Measurements from ENCODE around the gene NCOA5. TPM values are rescaled to one million over a fixed set of nuclear protein-coding genes. Genes with fewer than 3 reads are reported as not detected.
A peak's percentile ranks its signal among the peaks of the same experiment; 100 is the strongest.

NCOA5 gene
- total and polyA plus RNA-seq, 9 of the 15 experiments (the other 6 are each of a cell fraction or from before 2014, with no cell fraction given) = 3.9 to 22.8 (median 13.8) TPM

DNA sequence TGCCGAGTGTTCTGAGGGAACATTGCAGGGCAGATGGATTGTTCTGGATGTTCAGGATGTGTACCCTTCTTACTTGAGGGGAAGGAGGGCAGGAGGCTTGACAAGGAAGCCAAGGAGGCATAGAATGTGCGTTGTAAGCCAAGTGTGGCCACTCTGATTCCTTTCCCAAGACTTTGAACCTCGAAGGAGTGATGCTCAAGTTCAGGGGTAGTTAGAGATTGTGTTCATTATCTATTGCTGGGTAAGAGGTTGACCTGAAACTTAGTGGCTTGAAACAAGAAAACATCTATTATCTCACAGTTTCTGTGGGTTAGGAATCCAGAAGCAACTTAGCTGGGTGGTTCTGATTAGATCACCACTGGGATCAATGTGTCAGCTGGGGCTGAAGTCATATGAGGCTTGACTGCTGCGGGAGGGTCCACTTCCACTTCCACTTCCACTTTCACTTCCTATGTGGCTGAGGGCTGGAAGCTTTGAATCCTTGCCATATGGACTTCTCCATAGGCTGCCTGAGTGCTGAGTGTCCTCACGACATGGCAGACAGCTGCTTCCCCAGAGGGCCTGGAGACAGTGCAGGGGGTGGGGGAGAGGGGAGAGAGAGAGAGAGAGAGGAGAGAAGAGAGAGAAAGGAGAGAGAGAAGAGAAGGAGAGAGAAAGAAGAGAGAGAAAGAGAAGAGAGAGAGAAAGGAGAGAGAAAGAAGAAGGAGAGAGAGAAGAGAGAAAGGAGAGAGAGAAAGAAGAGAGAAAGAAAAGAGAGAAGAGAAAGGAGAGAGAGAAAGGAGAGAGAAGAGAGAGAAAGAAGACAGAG is 21.5 kb upstream of the NCOA5 start (continued):
- TF ChIP-seq, protein P1, sequence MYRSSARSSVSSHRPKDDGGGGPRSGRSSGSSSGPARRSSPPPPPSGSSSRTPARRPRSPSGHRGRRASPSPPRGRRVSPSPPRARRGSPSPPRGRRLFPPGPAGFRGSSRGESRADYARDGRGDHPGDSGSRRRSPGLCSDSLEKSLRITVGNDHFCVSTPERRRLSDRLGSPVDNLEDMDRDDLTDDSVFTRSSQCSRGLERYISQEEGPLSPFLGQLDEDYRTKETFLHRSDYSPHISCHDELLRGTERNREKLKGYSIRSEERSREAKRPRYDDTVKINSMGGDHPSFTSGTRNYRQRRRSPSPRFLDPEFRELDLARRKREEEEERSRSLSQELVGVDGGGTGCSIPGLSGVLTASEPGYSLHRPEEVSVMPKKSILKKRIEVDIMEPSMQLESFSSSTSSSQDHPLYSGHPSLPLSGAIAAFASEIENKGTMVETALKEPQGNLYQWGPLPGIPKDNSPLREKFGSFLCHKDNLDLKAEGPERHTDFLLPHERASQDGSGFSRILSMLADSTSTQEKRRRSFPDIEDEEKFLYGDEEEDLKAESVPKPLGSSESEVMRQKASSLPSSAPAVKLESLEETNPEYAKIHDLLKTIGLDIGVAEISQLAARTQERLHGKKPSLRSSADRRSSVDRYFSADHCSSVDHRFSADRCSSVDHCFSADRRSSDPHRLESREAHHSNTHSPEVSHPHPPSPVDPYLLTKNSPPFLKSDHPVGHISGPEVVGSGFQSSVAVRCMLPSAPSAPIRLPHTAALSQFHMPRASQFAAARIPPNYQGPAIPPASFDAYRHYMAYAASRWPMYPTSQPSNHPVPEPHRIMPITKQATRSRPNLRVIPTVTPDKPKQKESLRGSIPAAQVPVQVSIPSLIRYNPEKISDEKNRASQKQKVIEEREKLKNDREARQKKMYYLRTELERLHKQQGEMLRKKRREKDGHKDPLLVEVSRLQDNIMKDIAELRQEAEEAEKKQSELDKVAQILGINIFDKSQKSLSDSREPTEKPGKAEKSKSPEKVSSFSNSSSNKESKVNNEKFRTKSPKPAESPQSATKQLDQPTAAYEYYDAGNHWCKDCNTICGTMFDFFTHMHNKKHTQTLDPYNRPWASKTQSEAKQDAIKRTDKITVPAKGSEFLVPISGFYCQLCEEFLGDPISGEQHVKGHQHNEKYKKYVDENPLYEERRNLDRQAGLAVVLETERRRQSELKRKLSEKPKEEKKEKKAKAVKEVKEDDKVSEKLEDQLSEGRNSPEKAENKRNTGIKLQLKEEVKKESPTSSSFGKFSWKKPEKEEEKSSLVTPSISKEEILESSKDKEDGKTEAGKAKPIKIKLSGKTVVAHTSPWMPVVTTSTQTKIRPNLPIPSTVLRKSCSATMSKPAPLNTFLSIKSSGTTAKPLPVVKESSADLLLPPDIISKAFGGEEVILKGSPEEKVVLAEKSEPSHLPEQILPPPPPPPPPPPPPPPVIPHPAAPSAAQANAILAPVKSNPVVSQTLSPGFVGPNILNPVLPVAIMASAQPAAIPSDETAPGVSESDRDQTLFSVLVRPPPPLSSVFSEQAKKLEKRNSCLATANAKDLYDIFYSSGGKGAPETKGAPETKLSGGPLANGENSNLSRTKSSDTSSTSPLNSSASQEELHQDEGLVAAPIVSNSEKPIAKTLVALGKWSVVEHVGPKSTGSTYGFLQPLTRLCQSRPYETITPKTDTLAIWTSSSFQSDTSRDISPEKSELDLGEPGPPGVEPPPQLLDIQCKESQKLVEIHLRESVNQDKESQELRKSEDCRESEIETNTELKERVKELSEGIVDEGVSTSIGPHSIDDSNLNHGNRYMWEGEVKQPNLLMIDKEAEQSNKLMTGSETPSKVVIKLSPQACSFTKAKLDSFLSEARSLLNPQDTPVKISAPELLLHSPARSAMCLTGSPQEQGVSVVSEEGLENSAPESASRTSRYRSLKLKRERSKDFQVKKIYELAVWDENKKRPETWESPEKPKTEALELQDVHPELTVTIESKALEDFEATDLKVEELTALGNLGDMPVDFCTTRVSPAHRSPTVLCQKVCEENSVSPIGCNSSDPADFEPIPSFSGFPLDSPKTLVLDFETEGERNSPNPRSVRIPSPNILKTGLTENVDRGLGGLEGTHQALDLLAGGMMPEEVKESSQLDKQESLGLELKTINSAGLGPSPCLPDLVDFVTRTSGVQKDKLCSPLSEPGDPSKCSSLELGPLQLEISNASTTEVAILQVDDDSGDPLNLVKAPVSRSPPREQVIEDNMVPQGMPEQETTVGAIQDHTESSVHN (IDR thresholded peaks at IDR 0.05; ENCODE audit: borderline replicate concordance in 1 of 2, low read depth in 1 of 2) = peak in 1 of 2 experiments; percentile 63; a peak in 1 of 4 replicates
- TF ChIP-seq, protein P2, sequence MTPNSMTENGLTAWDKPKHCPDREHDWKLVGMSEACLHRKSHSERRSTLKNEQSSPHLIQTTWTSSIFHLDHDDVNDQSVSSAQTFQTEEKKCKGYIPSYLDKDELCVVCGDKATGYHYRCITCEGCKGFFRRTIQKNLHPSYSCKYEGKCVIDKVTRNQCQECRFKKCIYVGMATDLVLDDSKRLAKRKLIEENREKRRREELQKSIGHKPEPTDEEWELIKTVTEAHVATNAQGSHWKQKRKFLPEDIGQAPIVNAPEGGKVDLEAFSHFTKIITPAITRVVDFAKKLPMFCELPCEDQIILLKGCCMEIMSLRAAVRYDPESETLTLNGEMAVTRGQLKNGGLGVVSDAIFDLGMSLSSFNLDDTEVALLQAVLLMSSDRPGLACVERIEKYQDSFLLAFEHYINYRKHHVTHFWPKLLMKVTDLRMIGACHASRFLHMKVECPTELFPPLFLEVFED (CRISPR knock-in tag; conservative IDR thresholded peaks at IDR 0.05) = 0 out of 2 replicates have a peak, but pooled peaks have one; percentile 54
- no peak for TF ChIP-seq CEBPG (CRISPR knock-in tag; IDR thresholded peaks at IDR 0.05)
- TF ChIP-seq CEBPG (tag; conservative IDR thresholded peaks at IDR 0.05 in 1 of 2, IDR thresholded peaks at IDR 0.05 in 1 of 2) = no peak
- TF ChIP-seq, protein P3, sequence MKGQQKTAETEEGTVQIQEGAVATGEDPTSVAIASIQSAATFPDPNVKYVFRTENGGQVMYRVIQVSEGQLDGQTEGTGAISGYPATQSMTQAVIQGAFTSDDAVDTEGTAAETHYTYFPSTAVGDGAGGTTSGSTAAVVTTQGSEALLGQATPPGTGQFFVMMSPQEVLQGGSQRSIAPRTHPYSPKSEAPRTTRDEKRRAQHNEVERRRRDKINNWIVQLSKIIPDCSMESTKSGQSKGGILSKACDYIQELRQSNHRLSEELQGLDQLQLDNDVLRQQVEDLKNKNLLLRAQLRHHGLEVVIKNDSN (CRISPR knock-in tag; IDR thresholded peaks at IDR 0.05) = peak; percentile 79
- TF ChIP-seq ZNF217 (CRISPR knock-in tag; IDR thresholded peaks at IDR 0.05) = no peak
- TF ChIP-seq, protein P4, sequence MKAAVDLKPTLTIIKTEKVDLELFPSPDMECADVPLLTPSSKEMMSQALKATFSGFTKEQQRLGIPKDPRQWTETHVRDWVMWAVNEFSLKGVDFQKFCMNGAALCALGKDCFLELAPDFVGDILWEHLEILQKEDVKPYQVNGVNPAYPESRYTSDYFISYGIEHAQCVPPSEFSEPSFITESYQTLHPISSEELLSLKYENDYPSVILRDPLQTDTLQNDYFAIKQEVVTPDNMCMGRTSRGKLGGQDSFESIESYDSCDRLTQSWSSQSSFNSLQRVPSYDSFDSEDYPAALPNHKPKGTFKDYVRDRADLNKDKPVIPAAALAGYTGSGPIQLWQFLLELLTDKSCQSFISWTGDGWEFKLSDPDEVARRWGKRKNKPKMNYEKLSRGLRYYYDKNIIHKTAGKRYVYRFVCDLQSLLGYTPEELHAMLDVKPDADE (conservative IDR thresholded peaks at IDR 0.05; ENCODE audit: control insufficient read depth, low read depth, low read length) = no peak
- no peak for TF ChIP-seq FOXA1 (IDR thresholded peaks at IDR 0.05; ENCODE audit: borderline replicate concordance)
- TF ChIP-seq, protein P5, sequence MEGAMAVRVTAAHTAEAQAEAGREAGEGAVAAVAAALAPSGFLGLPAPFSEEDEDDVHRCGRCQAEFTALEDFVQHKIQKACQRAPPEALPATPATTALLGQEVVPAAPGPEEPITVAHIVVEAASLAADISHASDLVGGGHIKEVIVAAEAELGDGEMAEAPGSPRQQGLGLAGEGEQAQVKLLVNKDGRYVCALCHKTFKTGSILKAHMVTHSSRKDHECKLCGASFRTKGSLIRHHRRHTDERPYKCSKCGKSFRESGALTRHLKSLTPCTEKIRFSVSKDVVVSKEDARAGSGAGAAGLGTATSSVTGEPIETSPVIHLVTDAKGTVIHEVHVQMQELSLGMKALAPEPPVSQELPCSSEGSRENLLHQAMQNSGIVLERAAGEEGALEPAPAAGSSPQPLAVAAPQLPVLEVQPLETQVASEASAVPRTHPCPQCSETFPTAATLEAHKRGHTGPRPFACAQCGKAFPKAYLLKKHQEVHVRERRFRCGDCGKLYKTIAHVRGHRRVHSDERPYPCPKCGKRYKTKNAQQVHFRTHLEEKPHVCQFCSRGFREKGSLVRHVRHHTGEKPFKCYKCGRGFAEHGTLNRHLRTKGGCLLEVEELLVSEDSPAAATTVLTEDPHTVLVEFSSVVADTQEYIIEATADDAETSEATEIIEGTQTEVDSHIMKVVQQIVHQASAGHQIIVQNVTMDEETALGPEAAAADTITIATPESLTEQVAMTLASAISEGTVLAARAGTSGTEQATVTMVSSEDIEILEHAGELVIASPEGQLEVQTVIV (CRISPR knock-in tag; IDR thresholded peaks at IDR 0.05; ENCODE audit: borderline replicate concordance) = no peak
